Hair follicular keratinocyte (primary cell): ENCODE data around the gene TMEM185A. TPM values are rescaled to one million over a fixed set of nuclear protein-coding genes. Genes with fewer than 3 reads are reported as not detected.

Experiments used
- total RNA-seq: library from RNA; depleted of rRNA; stranded (reverse); fragments of >200 nt; gene quantifications from 2 replicates; pipeline ENCODE4 v1.2.3, GENCODE V29; 2015

The TMEM185A gene
- total RNA-seq, result 8.1 and 8.5 TPM in 2 replicates

DNA sequence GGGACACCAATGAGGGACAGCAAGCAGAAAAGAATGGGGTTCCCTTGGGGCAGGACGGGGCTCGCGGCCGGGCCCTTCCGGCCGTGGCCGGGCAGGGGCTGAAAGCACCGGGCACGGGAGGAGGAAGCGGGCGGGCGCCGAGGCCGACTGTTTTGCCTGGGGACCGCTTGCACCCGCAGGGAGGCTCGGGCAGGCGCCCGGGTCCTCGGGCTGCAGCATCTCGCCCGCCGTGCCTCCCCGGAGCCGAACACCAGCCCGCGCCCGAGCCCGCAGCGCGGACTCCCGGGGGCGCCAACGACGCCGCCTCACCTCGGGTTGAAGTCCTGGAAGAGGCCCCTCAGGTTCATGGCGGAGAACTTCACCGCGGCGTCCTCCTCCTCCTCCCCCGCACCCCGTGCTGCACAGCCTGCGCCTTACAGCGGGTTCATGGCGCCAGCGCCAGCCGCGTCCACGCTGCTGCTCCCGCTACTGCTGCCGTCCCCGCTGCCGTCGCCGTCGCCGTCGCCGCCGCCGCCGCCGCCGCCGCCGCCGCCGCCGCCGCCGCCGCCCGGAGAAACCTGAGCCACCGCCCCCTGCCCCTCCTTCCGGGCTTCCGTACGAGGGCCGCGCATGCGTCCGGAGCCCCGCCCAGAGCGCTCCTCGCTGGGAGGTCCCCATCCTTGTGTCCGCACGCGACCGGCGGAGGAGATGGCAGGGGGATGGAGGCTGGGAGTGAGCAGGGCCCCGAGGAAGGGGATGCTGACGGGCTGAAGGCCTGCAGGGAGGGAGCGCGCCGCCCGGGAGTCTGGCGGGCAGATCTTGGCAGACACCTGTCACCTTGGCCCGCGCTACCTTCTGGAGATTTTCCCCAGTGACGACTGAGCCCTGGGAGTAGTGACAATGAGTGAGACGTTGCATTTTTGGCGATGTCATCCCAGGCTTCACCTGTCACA is at the start of gene TMEM185A:
Gene TMEM185A (minus strand): TSS at position 559 of the 932 bp plus-strand sequence. CDS start 212 bp downstream, at position 347.

GRCh38 chrX:149595214-149595613 is 36.4 kb downstream of the TMEM185A start, which contains the start of gene HSFX2:
Gene HSFX2, minus strand, starts transcription at chrX:149595314. Its CDS starts 614 bp downstream, at chrX:149594700.

GRCh38 chrX:149587359-149587758 is 44.2 kb downstream of the TMEM185A start, which contains the start of gene MAGEA9B:
Gene MAGEA9B, minus strand, starts transcription at chrX:149587459. Its CDS starts 4,280 bp downstream, at chrX:149583179.

GRCh38 chrX:149549701-149550100 is 81.9 kb downstream of the TMEM185A start, which contains the start of gene HSFX3:
Gene HSFX3, minus strand, starts transcription at chrX:149549924. Its CDS starts 72 bp downstream, at chrX:149549852.

Other genes with a start within 250 kb of the TMEM185A start
- gene IDS, start 126.5 kb downstream of the TMEM185A start, total RNA-seq, result 18.5 and 24.5 TPM in 2 replicates
- 7.1 and 11.4 TPM in 2 replicates for gene EOLA1, start 90.8 kb downstream of the TMEM185A start, total RNA-seq
- gene HSFX3, start 81.9 kb downstream of the TMEM185A start, total RNA-seq, result not detected in 2 replicates
- gene MAGEA9B, start 44.3 kb downstream of the TMEM185A start, total RNA-seq, result not detected in 2 replicates
- not detected in 2 replicates for gene HSFX2, start 36.5 kb downstream of the TMEM185A start, total RNA-seq
- gene MAGEA11, start 80.3 kb upstream of the TMEM185A start, total RNA-seq, result not detected in 2 replicates
- gene HSFX1, start 142.3 kb upstream of the TMEM185A start, total RNA-seq, result 0.08 TPM in 2 replicates
- gene MAGEA9, start 150.1 kb upstream of the TMEM185A start, total RNA-seq, result not detected in 2 replicates
- gene MAGEA8, start 249.4 kb upstream of the TMEM185A start, total RNA-seq, result not detected in 2 replicates